ENCODE data around the gene SWT1. TPM values are rescaled to one million over a fixed set of nuclear protein-coding genes. Genes with fewer than 3 reads are reported as not detected.

SWT1 gene
- total and polyA plus RNA-seq, 9 of the 15 experiments (the other 6 are each of a cell fraction or from before 2014, with no cell fraction given) = 1.5 to 3.4 (median 2.3) TPM

- Histone ChIP-seq H3K27me3 (ENCODE audit: control insufficient read depth in 2 of 2, insufficient read depth in 2 of 2, low read length in 2 of 2) (no peaks in the 10 kb centered on the region), H3K79me2 (ENCODE audit: control insufficient read depth, insufficient read depth, low read length) (no peaks in the 10 kb centered on the region), H3K36me3 (ENCODE audit: control insufficient read depth, insufficient read depth, low read length) (no peaks in the 10 kb centered on the region), H3K27ac (ENCODE audit: extremely low read depth, low read depth, low read length) (no peak overlapping the region), H3K9ac (ENCODE audit: insufficient read depth in 1 of 2, low read depth in 2 of 2, low read length in 2 of 2) (no peak overlapping the region), H3K9me3 (replicated peaks; ENCODE audit: control insufficient read depth, insufficient read depth, low read depth, low read length) (no peaks in the 10 kb centered on the region), H4K20me1 (replicated peaks; ENCODE audit: control insufficient read depth, insufficient read depth, low read length) (no peaks in the 10 kb centered on the region), H3K4me3 (no peak overlapping the region), H3K4me2 (ENCODE audit: insufficient read depth, low read length) (no peak overlapping the region), H3K4me1 (replicated peaks in 1 of 2; ENCODE audit: control insufficient read depth in 2 of 2, insufficient read depth in 2 of 2, low read length in 2 of 2) (no peaks in the 10 kb centered on the region; a peak in 1 of 5 replicates), H3K9me1 (ENCODE audit: control insufficient read depth, insufficient read depth, low read length) (no peaks in the 10 kb centered on the region), H2AFZ (ENCODE audit: low read depth, low read length) (no peak overlapping the region)
- WGBS (ENCODE audit: insufficient coverage, low coverage, missing lambda C conversion rate) = 47% methylated on average over 3 of the region's 3 CpGs
- ChIA-PET CTCF (ENCODE audit: low intra/inter-chr PET ratio) (no interaction called here), POLR2A (interaction anchor here (0.6 kb wide), 1 partner anchor 18 kb away, joined by 3 read pairs; no protein-coding TSS in a partner anchor)
- no TSS peak for BruUV-seq (replicated peaks)
- TF ChIP-seq PHF20 (IDR thresholded peaks at IDR 0.05; ENCODE audit: partially characterized antibody) (no peak), ZNF583 (CRISPR knock-in tag; IDR thresholded peaks at IDR 0.05) (no peak), TCF3 (CRISPR knock-in tag; IDR thresholded peaks at IDR 0.05) (0 out of 2 replicates have a peak, but pooled peaks have one; percentile 20), ZNF436 (CRISPR knock-in tag; IDR thresholded peaks at IDR 0.05) (no peak), TAL1 (IDR thresholded peaks at IDR 0.05) (peak; percentile 45; the same call in 1 of the 2 replicates), ARID1B (IDR thresholded peaks at IDR 0.05) (peak; percentile 58), DPF2 (IDR thresholded peaks at IDR 0.05) (0 out of 2 replicates have a peak, but pooled peaks have one; percentile 31), CBFA2T2 (conservative IDR thresholded peaks at IDR 0.05) (peak; percentile 41; the same call in 1 of the 2 replicates), TRIM24 (IDR thresholded peaks at IDR 0.05) (peak; percentile 31 to 43; a peak in 1 of 4 replicates), CEBPG (CRISPR knock-in tag; IDR thresholded peaks at IDR 0.05) (no peak), CEBPG (tag; conservative IDR thresholded peaks at IDR 0.05 in 1 of 2, IDR thresholded peaks at IDR 0.05 in 1 of 2) (peak; percentile 39 to 52; a peak in 3 of 4 replicates), CEBPB (tag; IDR thresholded peaks at IDR 0.05) (peak; percentile 91), CBFA2T3 (IDR thresholded peaks at IDR 0.05) (peak; percentile 61), FOSL1 (tag; conservative IDR thresholded peaks at IDR 0.05) (peak; percentile 53)
- in situ Hi-C loops (cut with MboI) (no loop called here), intact Hi-C loops (cut with micrococcal nuclease) (loop anchor here (10.0 kb wide), 4 partner anchors 107 to 467 kb away; partner anchors contain the start of gene IVNS1ABP)
- DNase-seq (ENCODE audit: extremely low read depth in 1 of 4, low spot score in 3 of 4) = no peak
- peak; percentile 35; the same call in 1 of the 3 replicates for ATAC-seq
- no peak for FAIRE-seq
These were observed 51.1 kb downstream of the SWT1 start for GRCh38 chr1:185207980-185208602.
